Activated CD8-positive, alpha-beta T cell treated with anti-CD3 and anti-CD28 coated beads for 36 hours (primary cell): ENCODE data around the gene COL6A3. TPM values are rescaled to one million over a fixed set of nuclear protein-coding genes. Genes with fewer than 3 reads are reported as not detected.

Source experiments
- ATAC-seq: fragments of 200-7000 bp; cut with Tn5 transposase; one replicate; pipeline ENCODE4 v1.10.0; 2021; ENCODE audit warnings: mild to moderate bottlenecking, moderate library complexity
- CTCF ChIA-PET: fragments of 350-600 bp; sonication (Branson Sonifier 250); formaldehyde crosslinking; loops from one replicate; lab custom pipeline; 2021; ENCODE audit warnings: antibody characterized with exemption; lab: Charles Lee
- POLR2A ChIA-PET: fragments of 350-600 bp; sonication (Branson Sonifier 250); formaldehyde crosslinking; loops from one replicate; lab custom pipeline; 2021; ENCODE audit warnings: antibody characterized with exemption; lab: Charles Lee
- DNase-seq: peaks from one replicate; pipeline ENCODE4 v3.0.0-alpha.2; 2020
- H3K27ac Mint-ChIP-seq: one replicate; pipeline ENCODE4 v1.8.0; 2021; ENCODE audit warnings: mild to moderate bottlenecking, mixed read lengths
- H3K27me3 Mint-ChIP-seq: one replicate; pipeline ENCODE4 v1.8.0; 2021; ENCODE audit warnings: mixed read lengths
- H3K36me3 Mint-ChIP-seq: one replicate; pipeline ENCODE4 v1.8.0; 2021; ENCODE audit warnings: low read depth, mixed read lengths
- H3K4me1 Mint-ChIP-seq: one replicate; pipeline ENCODE4 v1.8.0; 2021; ENCODE audit warnings: low read depth, mixed read lengths
- H3K4me3 Mint-ChIP-seq: one replicate; pipeline ENCODE4 v1.8.0; 2021; ENCODE audit warnings: mild to moderate bottlenecking, moderate library complexity, mixed read lengths
- H3K9me3 Mint-ChIP-seq: one replicate; pipeline ENCODE4 v1.8.0; 2021; ENCODE audit warnings: mixed read lengths
- CTCF ChIP-seq: fragments of 200-600 bp; IDR thresholded peaks from one replicate; pipeline ENCODE4 v1.8.0; 2022; ENCODE audit warnings: antibody characterized with exemption, mild to moderate bottlenecking
- intact Hi-C: fragments of 100-400 bp; cut with micrococcal nuclease; formaldehyde crosslinking; loops from one replicate; pipeline ENCODE4 v1.10.0; 2022
- total RNA-seq, 2 experiments: library from RNA; stranded (reverse); gene quantifications; one replicate each; pipeline ENCODE4 v1.2.3, GENCODE V29; 2021

Gene COL6A3
- total RNA-seq, 2 experiments from 2014 or later = 4.0 to 4.1 TPM

GRCh38 chr2:237424544-237424943 lies 10.6 kb upstream of the COL6A3 start:
- no peak overlapping the region for H3K27ac Mint-ChIP-seq
- ChIA-PET POLR2A (interaction anchor here (0.8 to 1.4 kb wide), 2 partner anchors 18 to 269 kb away, joined by 3 read pairs; no protein-coding TSS in a partner anchor), CTCF (interaction anchor here (2.4 to 15.0 kb wide), 3 partner anchors 17 to 88 kb away, joined by 10 to 257 read pairs (median 34); no protein-coding TSS in a partner anchor)
- peaks cover 1% of the 10 kb centered on the region for H3K27me3 Mint-ChIP-seq
- no peak for DNase-seq
- peaks cover 50% of the 10 kb centered on the region for H3K4me1 Mint-ChIP-seq
- intact Hi-C loops = no loop called here
- no peak for ATAC-seq
- H3K36me3 Mint-ChIP-seq = peaks cover 3% of the 10 kb centered on the region
- H3K4me3 Mint-ChIP-seq = no peak overlapping the region
- TF ChIP-seq CTCF = no peak
- H3K9me3 Mint-ChIP-seq = no peaks in the 10 kb centered on the region

DNA sequence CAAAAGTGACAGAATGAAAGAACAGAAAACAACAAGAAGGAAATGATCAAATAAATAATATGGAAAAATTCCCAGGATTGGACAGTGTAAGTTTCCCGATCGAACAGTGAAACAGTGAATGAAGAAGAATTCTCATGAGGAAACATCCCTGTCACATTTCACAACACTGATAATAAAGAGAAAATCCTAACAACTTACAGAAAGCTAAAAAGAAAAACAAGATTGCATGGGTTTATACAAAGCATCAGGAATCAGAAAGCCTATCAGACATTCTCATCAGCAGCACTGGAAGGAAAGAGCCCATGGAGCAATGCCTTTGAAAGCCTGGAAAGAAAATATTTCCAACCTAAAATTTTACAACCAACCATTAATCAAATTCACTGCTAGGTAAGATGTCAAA lies 9.9 kb upstream of the COL6A3 start:
- no peak overlapping the region for H3K4me3 Mint-ChIP-seq
- H3K27ac Mint-ChIP-seq = no peak overlapping the region
- intact Hi-C loops = no loop called here
- no peaks in the 10 kb centered on the region for H3K9me3 Mint-ChIP-seq
- TF ChIP-seq CTCF = no peak
- ATAC-seq = no peak
- H3K36me3 Mint-ChIP-seq = peaks cover 3% of the 10 kb centered on the region
- CTCF ChIA-PET = interaction anchor here (2.4 to 15.0 kb wide), 5 partner anchors 18 to 148 kb away, joined by 10 to 257 read pairs (median 34); no protein-coding TSS in a partner anchor
- H3K27me3 Mint-ChIP-seq = peaks cover 1% of the 10 kb centered on the region
- no peak for DNase-seq
- POLR2A ChIA-PET = interaction anchor here (1.4 kb wide), 1 partner anchor 18 kb away, joined by 3 read pairs; no protein-coding TSS in a partner anchor
- peaks cover 43% of the 10 kb centered on the region for H3K4me1 Mint-ChIP-seq

- Mint-ChIP-seq H3K27me3 (peaks cover 1% of the 10 kb centered on the region), H3K27ac (peak overlapping the region; percentile 6), H3K36me3 (peaks cover 1% of the 10 kb centered on the region), H3K4me3 (no peak overlapping the region), H3K9me3 (no peaks in the 10 kb centered on the region), H3K4me1 (peaks cover 28% of the 10 kb centered on the region)
- no peak for TF ChIP-seq CTCF
- intact Hi-C loops = no loop called here
- ATAC-seq (no peak), DNase-seq (no peak)
- ChIA-PET CTCF (interaction anchor here (0.7 to 15.0 kb wide), 36 partner anchors 8 to 336 kb away, joined by 3 to 257 read pairs (median 8); partner anchors contain the start of genes COPS8 and MLPH), POLR2A (interaction anchor here (0.6 to 2.3 kb wide), 5 partner anchors 11 to 52 kb away, joined by 3 to 15 read pairs (median 4); no protein-coding TSS in a partner anchor)
Observed at GRCh38 chr2:237422309-237422708, 8.3 kb upstream of the COL6A3 start.

DNA sequence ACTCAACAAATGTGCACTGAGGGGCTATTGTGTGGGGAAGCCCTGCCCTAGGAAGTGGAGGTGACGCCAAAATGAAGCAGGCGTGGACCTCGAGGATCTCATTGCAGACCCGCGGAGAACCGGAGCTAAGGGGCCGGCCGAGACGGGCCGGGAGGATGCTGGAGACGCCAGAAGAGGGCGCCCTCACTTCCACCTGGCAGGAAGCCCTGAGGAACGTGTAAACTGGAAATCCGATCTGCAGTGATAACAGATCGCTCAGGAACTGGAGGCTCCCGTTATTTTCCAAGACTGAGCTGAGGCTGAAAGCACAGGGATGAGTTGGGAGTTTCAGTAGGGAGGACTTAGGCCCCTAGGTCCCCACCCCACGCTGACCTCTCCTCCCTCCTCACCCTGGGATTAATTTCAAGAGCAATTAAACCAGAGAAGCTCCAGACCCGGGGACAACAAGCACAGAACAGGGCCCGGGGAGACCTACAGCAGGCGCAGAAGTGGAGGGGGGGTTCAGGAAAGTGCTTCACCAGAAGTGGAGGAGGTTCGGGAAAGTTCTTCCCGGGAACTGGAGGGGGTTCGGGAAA lies 7.7 kb upstream of the COL6A3 start:
- intact Hi-C loops = no loop called here
- peak; percentile 92 for ATAC-seq
- peaks cover 1% of the 10 kb centered on the region for H3K36me3 Mint-ChIP-seq
- peak; percentile 88 for DNase-seq
- ChIA-PET POLR2A (interaction anchor here (0.6 to 2.3 kb wide), 5 partner anchors 11 to 53 kb away, joined by 3 to 15 read pairs (median 4); no protein-coding TSS in a partner anchor), CTCF (interaction anchor here (0.7 to 15.0 kb wide), 47 partner anchors 9 to 336 kb away, joined by 3 to 257 read pairs (median 6); partner anchors contain the start of genes COPS8 and MLPH)
- peak overlapping the region; percentile 71 for H3K27ac Mint-ChIP-seq
- peaks cover 1% of the 10 kb centered on the region for H3K27me3 Mint-ChIP-seq
- H3K4me3 Mint-ChIP-seq = peak overlapping the region; percentile 43
- H3K9me3 Mint-ChIP-seq = no peaks in the 10 kb centered on the region
- H3K4me1 Mint-ChIP-seq = peaks cover 23% of the 10 kb centered on the region
- TF ChIP-seq CTCF = peak; percentile 78

- peaks cover 13% of the 10 kb centered on the region for H3K4me1 Mint-ChIP-seq
- no peaks in the 10 kb centered on the region for H3K27me3 Mint-ChIP-seq
- intact Hi-C loops = no loop called here
- no peaks in the 10 kb centered on the region for H3K9me3 Mint-ChIP-seq
- CTCF ChIA-PET = interaction anchor here (1.1 to 15.0 kb wide), 11 partner anchors 8 to 296 kb away, joined by 3 to 257 read pairs (median 7); no protein-coding TSS in a partner anchor
- H3K4me3 Mint-ChIP-seq = no peak overlapping the region
- H3K27ac Mint-ChIP-seq = no peak overlapping the region
- POLR2A ChIA-PET = no interaction called here
- H3K36me3 Mint-ChIP-seq = no peaks in the 10 kb centered on the region
- DNase-seq (no peak), ATAC-seq (no peak)
- no peak for TF ChIP-seq CTCF
Observed at GRCh38 chr2:237418300-237418699, 4.3 kb upstream of the COL6A3 start.
